ENCODE measurements around the gene CDK9. TPM values are rescaled to one million over a fixed set of nuclear protein-coding genes. Genes with fewer than 3 reads are reported as not detected.

Gene CDK9
- total and polyA plus RNA-seq, 2 experiments from 2014 or later: 139 to 162 TPM

DNA sequence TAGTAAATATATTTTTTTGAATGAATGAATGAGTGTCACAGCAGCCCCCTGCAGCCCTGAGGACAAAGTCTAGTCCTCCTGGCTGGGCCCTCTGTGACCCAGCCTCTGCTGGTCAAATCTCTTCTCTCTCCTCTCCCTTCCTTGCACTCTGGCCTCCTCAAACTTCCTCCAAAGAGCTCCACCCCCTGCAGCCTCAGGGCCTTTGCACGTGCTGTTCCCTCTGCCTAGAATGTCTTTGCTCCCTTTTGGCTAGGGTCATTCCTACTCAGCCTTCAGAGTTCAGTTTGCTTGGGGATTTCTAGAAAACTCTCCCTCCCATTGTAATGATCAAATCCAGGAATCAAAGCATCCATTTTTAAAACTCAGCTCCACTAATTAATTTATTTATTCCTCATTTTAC, 20.4 kb upstream of the CDK9 start:
- DNase-seq (ENCODE audit: low read depth in 1 of 2, low spot score in 1 of 2): no peak

DNA sequence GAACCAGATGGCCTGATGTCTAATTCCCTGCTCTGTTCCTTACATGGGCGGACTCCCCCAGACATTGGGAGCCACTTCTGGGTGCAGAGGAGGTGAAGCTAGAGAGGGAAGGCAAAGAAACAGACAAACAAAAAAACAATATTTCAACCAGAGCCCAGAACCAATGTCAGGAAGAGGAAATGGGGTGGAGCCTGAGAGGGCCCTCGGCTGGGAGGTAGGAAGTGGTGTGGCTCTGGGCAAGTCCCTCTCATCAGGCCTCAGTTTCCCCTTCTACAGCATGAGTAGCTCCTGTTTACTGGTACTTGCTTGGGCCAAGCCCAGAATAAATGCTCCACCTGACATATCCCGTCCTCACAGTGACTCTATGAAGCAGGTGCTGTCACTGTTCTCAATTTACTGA, 18.4 kb upstream of the CDK9 start:
- Histone ChIP-seq H3K4me1 (ENCODE audit: low read depth) (no peaks in the 10 kb centered on the region), H3K36me3 (no peaks in the 10 kb centered on the region), H3K27me3 (no peaks in the 10 kb centered on the region), H3K9me3 (ENCODE audit: low read depth) (no peaks in the 10 kb centered on the region), H3K27ac (peak overlapping the region; percentile 25), H3K4me3 (no peak overlapping the region)
- TF ChIP-seq CTCF (IDR thresholded peaks at IDR 0.05; ENCODE audit: low read depth, low read length): no peak
- no peak for DNase-seq (ENCODE audit: low read depth in 1 of 2, low spot score in 1 of 2)

More for the DNA sequence above, 20.4 kb upstream of the CDK9 start:
- no peak overlapping the region for H3K4me3 ChIP-seq
- H3K9me3 ChIP-seq (ENCODE audit: low read depth): no peaks in the 10 kb centered on the region
- no peaks in the 10 kb centered on the region for H3K27me3 ChIP-seq
- no peak overlapping the region for H3K27ac ChIP-seq
- no peaks in the 10 kb centered on the region for H3K4me1 ChIP-seq (ENCODE audit: low read depth)
- TF ChIP-seq CTCF (IDR thresholded peaks at IDR 0.05; ENCODE audit: low read depth, low read length): no peak
- H3K36me3 ChIP-seq: no peaks in the 10 kb centered on the region

DNA sequence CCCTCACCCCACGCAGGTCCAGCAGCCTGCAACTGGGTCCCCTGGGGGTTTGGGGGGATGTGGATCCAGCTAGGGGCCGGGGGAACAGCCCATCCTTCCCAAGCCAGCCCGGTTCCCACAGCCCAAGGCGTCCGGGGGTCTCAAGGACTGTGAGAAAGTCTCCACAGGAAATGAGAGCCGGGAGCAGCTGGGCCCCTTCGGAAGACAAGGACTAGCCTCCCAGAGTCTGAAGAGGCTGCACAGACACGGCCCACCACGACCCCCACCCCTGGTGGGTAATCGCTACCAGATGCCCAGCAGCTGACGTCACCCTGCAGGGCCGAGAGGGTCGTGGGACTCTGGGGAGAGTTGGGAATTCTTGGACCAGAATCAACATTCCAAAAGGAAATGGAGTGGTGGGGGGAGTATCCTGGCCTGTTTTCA, 17.9 kb upstream of the CDK9 start:
- peak in 1 of 2 donors; percentile 40 for DNase-seq (ENCODE audit: low read depth in 1 of 2, low spot score in 1 of 2)
- no peaks in the 10 kb centered on the region for H3K27me3 ChIP-seq
- H3K4me3 ChIP-seq: no peak overlapping the region
- peak overlapping the region; percentile 25 for H3K27ac ChIP-seq
- H3K36me3 ChIP-seq: no peaks in the 10 kb centered on the region
- no peaks in the 10 kb centered on the region for H3K9me3 ChIP-seq (ENCODE audit: low read depth)
- no peak for TF ChIP-seq CTCF (IDR thresholded peaks at IDR 0.05; ENCODE audit: low read depth, low read length)
- no peaks in the 10 kb centered on the region for H3K4me1 ChIP-seq (ENCODE audit: low read depth)

DNA sequence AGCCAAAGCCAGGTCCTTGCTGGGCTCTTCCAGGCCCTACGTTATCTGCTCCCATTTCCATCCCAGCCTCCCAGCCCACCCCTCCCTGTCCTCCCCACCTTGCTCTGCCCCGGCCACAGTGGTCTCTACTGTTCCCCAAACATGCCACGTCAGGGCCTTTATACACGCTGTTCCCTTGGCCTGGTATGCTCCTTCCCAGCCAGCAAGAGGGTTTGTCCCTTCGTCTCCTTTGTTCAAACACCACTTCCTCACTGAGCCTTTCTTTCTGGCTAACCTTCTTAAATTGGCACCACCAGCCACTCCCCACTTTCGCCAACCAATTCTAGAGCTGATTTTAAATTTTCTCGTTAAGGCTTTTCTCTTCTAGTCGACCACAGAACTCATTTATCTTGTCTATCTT, 17.1 kb upstream of the CDK9 start:
- H3K27ac ChIP-seq: no peak overlapping the region
- no peaks in the 10 kb centered on the region for H3K27me3 ChIP-seq
- TF ChIP-seq CTCF (IDR thresholded peaks at IDR 0.05; ENCODE audit: low read depth, low read length): no peak
- no peaks in the 10 kb centered on the region for H3K36me3 ChIP-seq
- no peaks in the 10 kb centered on the region for H3K9me3 ChIP-seq (ENCODE audit: low read depth)
- H3K4me3 ChIP-seq: no peak overlapping the region
- no peaks in the 10 kb centered on the region for H3K4me1 ChIP-seq (ENCODE audit: low read depth)
- DNase-seq (ENCODE audit: low read depth in 1 of 2, low spot score in 1 of 2): no peak

DNA sequence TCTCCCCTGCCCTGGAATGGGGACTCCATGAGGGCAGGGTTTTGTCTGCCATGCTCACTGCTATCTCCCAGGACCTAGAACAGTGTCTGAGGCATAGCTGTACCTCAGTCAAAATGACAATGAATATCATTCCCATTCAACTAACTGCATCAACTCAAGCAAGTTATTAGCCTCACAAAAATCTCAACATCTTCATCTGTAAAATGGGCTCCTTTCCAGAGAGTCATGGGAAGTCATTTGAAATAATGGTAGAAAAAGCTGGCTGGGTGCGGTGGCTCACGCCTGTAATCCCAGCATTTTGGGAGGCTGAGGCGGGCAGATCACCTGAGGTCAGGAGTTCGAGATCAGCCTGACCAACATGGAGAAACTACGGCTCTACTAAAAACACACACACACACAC, 16.7 kb upstream of the CDK9 start:
- Histone ChIP-seq H3K4me1 (ENCODE audit: low read depth) (no peaks in the 10 kb centered on the region), H3K9me3 (ENCODE audit: low read depth) (no peaks in the 10 kb centered on the region), H3K27me3 (no peaks in the 10 kb centered on the region), H3K27ac (no peak overlapping the region), H3K4me3 (no peak overlapping the region), H3K36me3 (no peaks in the 10 kb centered on the region)
- no peak for DNase-seq (ENCODE audit: low read depth in 1 of 2, low spot score in 1 of 2)
- TF ChIP-seq CTCF (IDR thresholded peaks at IDR 0.05; ENCODE audit: low read depth, low read length): no peak
